Chondrocyte (in vitro differentiated cells): ENCODE measurements around the gene STN1. TPM values are rescaled to one million over a fixed set of nuclear protein-coding genes. Genes with fewer than 3 reads are reported as not detected.

ENCODE experiments used
- DNase-seq: peaks from one replicate; pipeline ENCODE4 v3.0.0; 2021; ENCODE audit warnings: mixed read lengths, low spot score
- H3K27ac Mint-ChIP-seq: one replicate; pipeline ENCODE4 v1.8.0; 2021; ENCODE audit warnings: mild to moderate bottlenecking, moderate library complexity, mixed read lengths; ENCODE audit not compliant: unreplicated experiment
- H3K27me3 Mint-ChIP-seq: 2 replicates; pipeline ENCODE4 v1.8.0; 2021; ENCODE audit warnings: low read depth, mixed read lengths
- H3K36me3 Mint-ChIP-seq: 2 replicates; pipeline ENCODE4 v1.8.0; 2021; ENCODE audit warnings: low read depth, mixed read lengths
- H3K4me1 Mint-ChIP-seq: 2 replicates; pipeline ENCODE4 v1.8.0; 2021; ENCODE audit warnings: low read depth, mild to moderate bottlenecking, mixed read lengths
- H3K4me3 Mint-ChIP-seq: one replicate; pipeline ENCODE4 v1.8.0; 2021; ENCODE audit warnings: mild to moderate bottlenecking, moderate library complexity, mixed read lengths; ENCODE audit not compliant: unreplicated experiment
- H3K9me3 Mint-ChIP-seq: 2 replicates; pipeline ENCODE4 v1.8.0; 2021; ENCODE audit warnings: low read depth, mixed read lengths
- CTCF ChIP-seq: fragments of 200-600 bp; sonication (generic); IDR thresholded peaks from 2 replicates; pipeline ENCODE4 v1.5.0; 2021; ENCODE audit warnings: antibody characterized with exemption, mild to moderate bottlenecking, moderate library complexity
- total RNA-seq: library from RNA; stranded (reverse); gene quantifications from 3 replicates; pipeline ENCODE4 v1.2.1, GENCODE V29; 2021

STN1 gene
- total RNA-seq, 1 donor from 2014 or later, result 15.8 TPM

- Mint-ChIP-seq H3K27me3 (peaks cover 3% of the 10 kb centered on the region), H3K4me3 (no peak overlapping the region), H3K36me3 (no peaks in the 10 kb centered on the region), H3K27ac (no peak overlapping the region), H3K4me1 (peaks cover 8% of the 10 kb centered on the region), H3K9me3 (no peaks in the 10 kb centered on the region)
- no peak for DNase-seq
- no peak for TF ChIP-seq CTCF
Observed at GRCh38 chr10:103839872-103840739, 77.9 kb downstream of the STN1 start.

- H3K27me3 Mint-ChIP-seq, result peaks cover 3% of the 10 kb centered on the region
- H3K36me3 Mint-ChIP-seq, result no peaks in the 10 kb centered on the region
- H3K4me3 Mint-ChIP-seq, result no peak overlapping the region
- H3K27ac Mint-ChIP-seq, result no peak overlapping the region
- DNase-seq, result no peak
- no peak for TF ChIP-seq CTCF
- peaks cover 8% of the 10 kb centered on the region for H3K4me1 Mint-ChIP-seq
- H3K9me3 Mint-ChIP-seq, result no peaks in the 10 kb centered on the region
Observed at GRCh38 chr10:103839519-103839871, 78.5 kb downstream of the STN1 start.

GRCh38 chr10:103838862-103839518 lies 79.0 kb downstream of the STN1 start:
- peaks cover 5% of the 10 kb centered on the region for H3K4me1 Mint-ChIP-seq

GRCh38 chr10:103838070-103838395 lies 80.0 kb downstream of the STN1 start:
- Mint-ChIP-seq H3K9me3 (no peaks in the 10 kb centered on the region), H3K27me3 (peaks cover 3% of the 10 kb centered on the region), H3K36me3 (no peaks in the 10 kb centered on the region), H3K4me1 (peaks cover 7% of the 10 kb centered on the region), H3K27ac (no peak overlapping the region), H3K4me3 (no peak overlapping the region)
- no peak for TF ChIP-seq CTCF
- DNase-seq, result no peak

More at GRCh38 chr10:103838862-103839518, 79.0 kb downstream of the STN1 start:
- Mint-ChIP-seq H3K36me3 (no peaks in the 10 kb centered on the region), H3K27ac (no peak overlapping the region), H3K9me3 (no peaks in the 10 kb centered on the region), H3K27me3 (peaks cover 3% of the 10 kb centered on the region), H3K4me3 (no peak overlapping the region)
- TF ChIP-seq CTCF, result no peak
- no peak for DNase-seq

GRCh38 chr10:103837370-103838069 lies 80.5 kb downstream of the STN1 start:
- TF ChIP-seq CTCF, result no peak
- Mint-ChIP-seq H3K4me1 (peaks cover 7% of the 10 kb centered on the region), H3K27me3 (peaks cover 3% of the 10 kb centered on the region), H3K27ac (no peak overlapping the region), H3K4me3 (no peak overlapping the region), H3K9me3 (no peaks in the 10 kb centered on the region), H3K36me3 (no peaks in the 10 kb centered on the region)
- DNase-seq, result no peak
